ENCODE measurements around the gene PTPRO. TPM values are rescaled to one million over a fixed set of nuclear protein-coding genes. Genes with fewer than 3 reads are reported as not detected.
A peak's percentile ranks its signal among the peaks of the same experiment; 100 is the strongest.

The PTPRO gene
- total RNA-seq, 1 donor: under 0.01 TPM

- H3K4me1 ChIP-seq (ENCODE audit: insufficient read depth, low read length): no peaks in the 10 kb centered on the region
- no peak overlapping the region for H2AFZ ChIP-seq (ENCODE audit: low read length)
- no peaks in the 10 kb centered on the region for H4K20me1 ChIP-seq (ENCODE audit: insufficient read depth, low read length)
- H3K4me2 ChIP-seq (ENCODE audit: insufficient read depth, low read length): no peak overlapping the region
- H3K27me3 ChIP-seq (ENCODE audit: insufficient read depth, low read length): no peaks in the 10 kb centered on the region
- DNase-seq (ENCODE audit: insufficient read length, low spot score, missing footprints): no peak
- no peaks in the 10 kb centered on the region for H3K79me2 ChIP-seq (ENCODE audit: insufficient read depth, low read length)
- H3K36me3 ChIP-seq (ENCODE audit: insufficient read depth, low read length): no peaks in the 10 kb centered on the region
- H3K9me3 ChIP-seq (ENCODE audit: low read depth, low read length): no peaks in the 10 kb centered on the region
- H3K4me3 ChIP-seq (ENCODE audit: insufficient read depth, low read length): no peak overlapping the region
- H3K27ac ChIP-seq (ENCODE audit: low read depth, low read length): no peak overlapping the region
- TF ChIP-seq CTCF (IDR thresholded peaks at IDR 0.05; ENCODE audit: extremely low read depth, low read depth, low read length): no peak
Observed at GRCh38 chr12:15496738-15497137, 174.4 kb downstream of the PTPRO start.

DNA sequence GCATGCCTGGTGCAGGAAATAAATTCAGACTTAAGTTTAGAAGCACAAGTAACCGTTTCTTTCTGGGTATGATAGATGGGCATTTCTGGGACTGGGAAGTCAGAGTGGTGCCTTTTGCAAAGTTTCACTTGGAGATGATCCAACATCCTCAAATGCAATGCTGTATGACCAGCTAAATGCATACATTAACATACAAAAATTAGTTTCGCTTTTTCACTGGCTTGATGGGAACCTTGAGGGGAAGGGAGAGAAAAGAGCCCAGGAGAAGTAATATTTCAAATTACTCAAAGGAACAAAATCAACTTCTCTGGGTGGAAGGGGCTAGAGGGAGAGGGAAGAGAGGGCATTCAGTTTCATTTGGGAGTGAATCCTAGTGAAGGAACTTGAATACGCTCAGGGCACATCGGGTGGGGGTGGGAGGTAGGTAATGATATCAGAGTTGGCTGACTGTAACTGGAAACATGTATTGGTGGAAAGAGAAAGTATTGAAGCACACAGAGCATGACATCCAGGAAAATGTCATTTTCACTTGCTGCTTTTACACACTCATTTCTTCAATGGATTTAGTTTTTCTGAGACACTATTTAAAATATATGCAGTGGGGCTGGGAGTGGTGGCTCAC, 175.5 kb downstream of the PTPRO start:
- TF ChIP-seq CTCF (IDR thresholded peaks at IDR 0.05; ENCODE audit: extremely low read depth, low read depth, low read length): no peak
- Histone ChIP-seq H3K4me2 (ENCODE audit: insufficient read depth, low read length) (peak overlapping the region; percentile 57), H3K27ac (ENCODE audit: low read depth, low read length) (no peak overlapping the region), H3K27me3 (ENCODE audit: insufficient read depth, low read length) (no peaks in the 10 kb centered on the region), H4K20me1 (ENCODE audit: insufficient read depth, low read length) (no peaks in the 10 kb centered on the region), H3K9me3 (ENCODE audit: low read depth, low read length) (no peaks in the 10 kb centered on the region), H3K4me1 (ENCODE audit: insufficient read depth, low read length) (no peaks in the 10 kb centered on the region), H3K4me3 (ENCODE audit: insufficient read depth, low read length) (peak overlapping the region; percentile 34), H3K79me2 (ENCODE audit: insufficient read depth, low read length) (no peaks in the 10 kb centered on the region), H2AFZ (ENCODE audit: low read length) (no peak overlapping the region), H3K36me3 (ENCODE audit: insufficient read depth, low read length) (no peaks in the 10 kb centered on the region)
- no peak for DNase-seq (ENCODE audit: insufficient read length, low spot score, missing footprints)

GRCh38 chr12:15502211-15502610, 179.9 kb downstream of the PTPRO start:
- Histone ChIP-seq H3K4me3 (ENCODE audit: insufficient read depth, low read length) (no peak overlapping the region), H3K4me2 (ENCODE audit: insufficient read depth, low read length) (no peak overlapping the region), H3K27ac (ENCODE audit: low read depth, low read length) (no peak overlapping the region), H4K20me1 (ENCODE audit: insufficient read depth, low read length) (no peaks in the 10 kb centered on the region), H3K9me3 (ENCODE audit: low read depth, low read length) (no peaks in the 10 kb centered on the region), H3K27me3 (ENCODE audit: insufficient read depth, low read length) (no peaks in the 10 kb centered on the region), H2AFZ (ENCODE audit: low read length) (no peak overlapping the region), H3K79me2 (ENCODE audit: insufficient read depth, low read length) (no peaks in the 10 kb centered on the region), H3K4me1 (ENCODE audit: insufficient read depth, low read length) (no peaks in the 10 kb centered on the region), H3K36me3 (ENCODE audit: insufficient read depth, low read length) (no peaks in the 10 kb centered on the region)
- TF ChIP-seq CTCF (IDR thresholded peaks at IDR 0.05; ENCODE audit: extremely low read depth, low read depth, low read length): no peak
- DNase-seq (ENCODE audit: insufficient read length, low spot score, missing footprints): no peak

DNA sequence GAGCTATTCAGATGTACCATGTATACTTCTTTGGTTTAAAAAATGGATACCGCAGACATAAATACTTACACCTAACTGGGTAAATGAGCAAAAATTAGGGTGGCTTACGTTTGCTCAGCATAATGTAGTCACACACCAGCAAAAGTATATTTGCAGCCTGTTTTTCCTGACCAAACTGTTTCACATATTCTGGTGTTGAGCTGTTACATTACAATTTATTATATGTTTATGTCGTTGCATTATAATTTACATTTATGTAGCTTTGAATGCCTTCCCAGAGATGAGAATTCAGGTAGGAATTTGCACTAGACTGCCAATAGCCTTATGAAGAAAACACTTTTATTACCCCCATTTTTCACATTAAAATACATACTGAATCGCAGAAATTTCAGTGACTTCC, 183.3 kb downstream of the PTPRO start:
- Histone ChIP-seq H3K27ac (ENCODE audit: low read depth, low read length) (no peak overlapping the region), H3K4me3 (ENCODE audit: insufficient read depth, low read length) (no peak overlapping the region), H3K4me1 (ENCODE audit: insufficient read depth, low read length) (no peaks in the 10 kb centered on the region), H2AFZ (ENCODE audit: low read length) (no peak overlapping the region), H3K79me2 (ENCODE audit: insufficient read depth, low read length) (no peaks in the 10 kb centered on the region), H3K36me3 (ENCODE audit: insufficient read depth, low read length) (no peaks in the 10 kb centered on the region), H3K4me2 (ENCODE audit: insufficient read depth, low read length) (no peak overlapping the region), H3K9me3 (ENCODE audit: low read depth, low read length) (no peaks in the 10 kb centered on the region), H4K20me1 (ENCODE audit: insufficient read depth, low read length) (no peaks in the 10 kb centered on the region), H3K27me3 (ENCODE audit: insufficient read depth, low read length) (no peaks in the 10 kb centered on the region)
- DNase-seq (ENCODE audit: insufficient read length, low spot score, missing footprints): no peak
- TF ChIP-seq CTCF (IDR thresholded peaks at IDR 0.05; ENCODE audit: extremely low read depth, low read depth, low read length): no peak
